ENCODE results near the gene PDE6A. TPM values are rescaled to one million over a fixed set of nuclear protein-coding genes. Genes with fewer than 3 reads are reported as not detected.

The PDE6A gene
- polyA plus RNA-seq, 3 donors: 0.01 TPM; not detected in 2

DNA sequence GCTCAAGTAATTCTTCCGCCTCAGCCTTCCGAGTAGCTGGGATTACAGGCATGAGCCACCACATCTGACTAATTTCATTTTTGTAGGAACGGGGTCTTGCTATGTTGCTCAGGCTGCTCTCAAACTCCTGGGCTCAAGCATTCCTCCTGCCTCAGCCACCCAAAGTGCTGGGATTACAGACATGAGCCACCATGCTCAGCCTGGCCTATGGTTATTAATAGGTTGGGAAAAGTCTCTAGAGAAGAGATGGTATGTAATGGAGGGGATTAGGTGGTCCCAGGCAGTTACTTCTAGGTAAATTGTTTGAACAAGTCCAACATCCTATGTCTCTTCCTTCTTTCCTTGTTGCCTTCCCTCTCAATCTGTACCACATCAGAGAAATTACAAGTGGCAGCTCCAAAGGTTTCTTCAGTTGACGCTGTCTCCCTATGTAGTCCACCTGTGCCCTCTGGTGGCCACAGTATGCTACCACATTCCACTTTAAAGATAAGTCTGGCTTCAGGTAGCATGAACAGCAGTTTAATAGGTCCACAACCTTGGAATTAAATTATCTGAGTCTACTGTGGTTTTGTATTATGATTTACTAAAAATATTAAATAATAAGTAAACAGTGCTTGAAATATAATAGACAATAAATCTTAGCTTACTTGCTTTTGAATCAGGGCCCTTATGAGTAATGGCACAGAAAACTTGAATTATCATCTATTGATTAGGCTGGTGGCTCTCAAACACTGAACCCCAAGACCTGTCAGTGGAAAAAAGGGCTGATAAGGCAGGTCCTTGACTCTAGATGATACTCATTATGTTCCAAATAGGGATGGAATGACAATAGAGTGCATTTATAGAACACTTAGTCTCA, 46.2 kb upstream of the PDE6A start:
- Mint-ChIP-seq H3K36me3 (peaks cover 9 to 12% of the 10 kb centered on the region in 2 donors), H3K9me3 (no peaks in the 10 kb centered on the region), H3K27me3 (ENCODE audit: low read depth in 3 of 3) (no peaks in the 10 kb centered on the region), H3K27ac (peak overlapping the region in 1 of 7 donors; percentile 51), H3K4me1 (no peaks in the 10 kb centered on the region), H3K4me3 (no peak overlapping the region)
- peak; percentile 58 to 72 (median 70) for DNase-seq
- Histone ChIP-seq H3K79me2 (ENCODE audit: insufficient read depth, low read length) (no peaks in the 10 kb centered on the region), H3K9me3 (replicated peaks in 1 of 2; ENCODE audit: control insufficient read depth in 1 of 2, insufficient read depth in 1 of 2, low read length in 2 of 2) (no peaks in the 10 kb centered on the region), H3K27ac (ENCODE audit: low read depth in 1 of 2, low read length in 2 of 2) (no peak overlapping the region), H2AFZ (ENCODE audit: insufficient read depth, low read depth, low read length, poor library complexity, severe bottlenecking) (no peak overlapping the region), H3K9ac (ENCODE audit: insufficient read depth, low read length, poor library complexity, severe bottlenecking) (no peak overlapping the region), H3K27me3 (ENCODE audit: control insufficient read depth in 2 of 2, insufficient read depth in 2 of 2, low read length in 2 of 2) (no peaks in the 10 kb centered on the region), H3K4me2 (replicated peaks; ENCODE audit: extremely low read depth, low read length, poor library complexity, severe bottlenecking) (no peak overlapping the region), H4K20me1 (ENCODE audit: insufficient read depth, low read length) (no peaks in the 10 kb centered on the region), H3K4me1 (ENCODE audit: control insufficient read depth in 1 of 2, insufficient read depth in 2 of 2, low read length in 2 of 2) (no peaks in the 10 kb centered on the region), H3K4me3 (replicated peaks in 1 of 3; ENCODE audit: low read depth in 2 of 3, low read length in 3 of 3) (no peak overlapping the region), H3K36me3 (replicated peaks in 1 of 2; ENCODE audit: control insufficient read depth in 1 of 2, insufficient read depth in 2 of 2, low read length in 2 of 2) (peaks cover 6 to 7% of the 10 kb centered on the region in 2 donors)
- TF ChIP-seq, protein P1, sequence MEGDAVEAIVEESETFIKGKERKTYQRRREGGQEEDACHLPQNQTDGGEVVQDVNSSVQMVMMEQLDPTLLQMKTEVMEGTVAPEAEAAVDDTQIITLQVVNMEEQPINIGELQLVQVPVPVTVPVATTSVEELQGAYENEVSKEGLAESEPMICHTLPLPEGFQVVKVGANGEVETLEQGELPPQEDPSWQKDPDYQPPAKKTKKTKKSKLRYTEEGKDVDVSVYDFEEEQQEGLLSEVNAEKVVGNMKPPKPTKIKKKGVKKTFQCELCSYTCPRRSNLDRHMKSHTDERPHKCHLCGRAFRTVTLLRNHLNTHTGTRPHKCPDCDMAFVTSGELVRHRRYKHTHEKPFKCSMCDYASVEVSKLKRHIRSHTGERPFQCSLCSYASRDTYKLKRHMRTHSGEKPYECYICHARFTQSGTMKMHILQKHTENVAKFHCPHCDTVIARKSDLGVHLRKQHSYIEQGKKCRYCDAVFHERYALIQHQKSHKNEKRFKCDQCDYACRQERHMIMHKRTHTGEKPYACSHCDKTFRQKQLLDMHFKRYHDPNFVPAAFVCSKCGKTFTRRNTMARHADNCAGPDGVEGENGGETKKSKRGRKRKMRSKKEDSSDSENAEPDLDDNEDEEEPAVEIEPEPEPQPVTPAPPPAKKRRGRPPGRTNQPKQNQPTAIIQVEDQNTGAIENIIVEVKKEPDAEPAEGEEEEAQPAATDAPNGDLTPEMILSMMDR (IDR thresholded peaks at IDR 0.05): peak; percentile 95
- intact Hi-C loops (cut with micrococcal nuclease): loop anchor here (2.0 to 10.0 kb wide), 4 partner anchors 156 to 356 kb away; no protein-coding TSS in a partner anchor
- WGBS (ENCODE audit: insufficient coverage): 93% methylated on average over 3 of the region's 4 CpGs

DNA sequence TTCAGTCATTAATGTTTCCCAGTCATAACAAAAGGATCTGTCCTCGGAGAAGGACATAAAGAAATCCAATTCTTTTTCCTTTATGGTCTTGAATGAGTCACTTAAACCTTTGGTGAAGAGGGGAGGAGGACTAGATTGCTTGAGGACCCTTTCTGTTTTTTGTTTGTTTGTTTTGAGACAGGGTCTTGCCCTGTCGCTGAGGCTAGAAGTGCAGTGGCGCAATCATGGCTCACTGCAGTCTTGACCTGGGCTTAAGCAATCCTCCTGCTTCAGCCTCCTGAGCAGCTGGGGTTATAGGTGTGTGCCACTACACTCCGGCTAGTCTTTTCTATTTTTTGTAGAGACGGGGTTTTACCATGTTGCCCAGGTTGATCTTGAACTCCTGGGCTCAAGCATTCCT, 43.5 kb upstream of the PDE6A start:
- Histone ChIP-seq H2AFZ (ENCODE audit: insufficient read depth, low read depth, low read length, poor library complexity, severe bottlenecking) (no peak overlapping the region), H4K20me1 (ENCODE audit: insufficient read depth, low read length) (no peaks in the 10 kb centered on the region), H3K27me3 (ENCODE audit: control insufficient read depth in 2 of 2, insufficient read depth in 2 of 2, low read length in 2 of 2) (no peaks in the 10 kb centered on the region), H3K4me2 (replicated peaks; ENCODE audit: extremely low read depth, low read length, poor library complexity, severe bottlenecking) (no peak overlapping the region), H3K27ac (ENCODE audit: low read depth in 1 of 2, low read length in 2 of 2) (no peak overlapping the region), H3K9me3 (replicated peaks in 1 of 2; ENCODE audit: control insufficient read depth in 1 of 2, insufficient read depth in 1 of 2, low read length in 2 of 2) (no peaks in the 10 kb centered on the region), H3K9ac (ENCODE audit: insufficient read depth, low read length, poor library complexity, severe bottlenecking) (no peak overlapping the region), H3K4me1 (ENCODE audit: control insufficient read depth in 1 of 2, insufficient read depth in 2 of 2, low read length in 2 of 2) (no peaks in the 10 kb centered on the region), H3K36me3 (replicated peaks in 1 of 2; ENCODE audit: control insufficient read depth in 1 of 2, insufficient read depth in 2 of 2, low read length in 2 of 2) (peaks cover 2 to 9% of the 10 kb centered on the region in 2 donors), H3K4me3 (replicated peaks in 1 of 3; ENCODE audit: low read depth in 2 of 3, low read length in 3 of 3) (no peak overlapping the region), H3K79me2 (ENCODE audit: insufficient read depth, low read length) (no peaks in the 10 kb centered on the region)
- Mint-ChIP-seq H3K4me3 (no peak overlapping the region), H3K27ac (no peak overlapping the region), H3K27me3 (ENCODE audit: low read depth in 3 of 3) (no peaks in the 10 kb centered on the region), H3K9me3 (no peaks in the 10 kb centered on the region), H3K36me3 (peaks cover 7% of the 10 kb centered on the region in 2 donors), H3K4me1 (no peaks in the 10 kb centered on the region)
- intact Hi-C loops (cut with micrococcal nuclease): no loop called here
- no peak for DNase-seq
- 94% methylated on average over 2 of the region's 5 CpGs for WGBS (ENCODE audit: insufficient coverage)
- TF ChIP-seq, protein P1 (IDR thresholded peaks at IDR 0.05): no peak

All from CD14-positive monocyte (primary cell).